ENCODE measurements around the gene WDR54. TPM values are rescaled to one million over a fixed set of nuclear protein-coding genes. Genes with fewer than 3 reads are reported as not detected.

The WDR54 gene, protein sequence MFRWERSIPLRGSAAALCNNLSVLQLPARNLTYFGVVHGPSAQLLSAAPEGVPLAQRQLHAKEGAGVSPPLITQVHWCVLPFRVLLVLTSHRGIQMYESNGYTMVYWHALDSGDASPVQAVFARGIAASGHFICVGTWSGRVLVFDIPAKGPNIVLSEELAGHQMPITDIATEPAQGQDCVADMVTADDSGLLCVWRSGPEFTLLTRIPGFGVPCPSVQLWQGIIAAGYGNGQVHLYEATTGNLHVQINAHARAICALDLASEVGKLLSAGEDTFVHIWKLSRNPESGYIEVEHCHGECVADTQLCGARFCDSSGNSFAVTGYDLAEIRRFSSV
- 4.5 TPM for total RNA-seq (2013)
- 10 to 100 TPM in 1 of 3 donors, 1 to 10 TPM in 2; 7.1 to 11.7 (median 7.9) TPM for polyA plus RNA-seq
- 4.8 and 5.8 TPM in 2 replicates for polyA minus RNA-seq
- 0.34 to 5.7 (median 1.3) reads per million in 11 experiments for total RNA-seq

DNA sequence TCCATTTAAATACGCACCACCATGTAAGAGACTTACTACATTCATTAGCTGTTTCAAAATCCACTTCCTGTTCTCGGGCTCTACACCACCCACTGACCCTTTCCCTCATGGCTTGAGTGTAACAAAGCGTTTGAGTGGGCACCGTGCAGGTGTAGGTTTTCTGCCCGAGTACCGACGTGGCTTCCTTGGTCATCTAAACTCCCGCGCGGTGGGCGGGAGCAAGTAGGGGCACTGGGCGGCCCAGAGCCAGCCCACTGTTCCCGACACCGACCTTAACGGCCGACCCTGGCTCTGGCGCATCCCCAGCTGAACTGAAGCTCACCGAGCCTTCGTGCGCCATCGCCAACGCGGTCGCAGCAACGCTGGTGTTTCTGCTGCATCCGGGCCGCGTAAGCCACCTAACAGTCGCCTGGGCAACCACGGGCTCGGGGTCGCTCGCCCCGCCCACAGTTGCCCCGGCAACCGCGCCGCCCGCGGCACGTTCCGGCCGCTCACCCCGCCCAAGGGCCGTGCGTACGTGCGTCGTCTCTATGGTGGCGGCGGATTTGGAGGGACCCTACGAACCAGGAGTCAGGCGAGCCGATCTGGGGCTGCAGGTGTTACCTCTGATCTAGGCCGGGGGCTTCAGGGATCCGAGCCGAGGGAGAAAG lies at the start of gene WDR54, which contains the start of gene C2orf81:
WDR54 (plus strand) TSS at position 510 of the 650 bp plus-strand sequence. CDS start 424 bp downstream, outside the sequence.
C2orf81 (minus strand) TSS at position 399 of the 650 bp plus-strand sequence; CDS start at position 340, 59 bp downstream.
- peaks cover 5 to 7% (median 6%) of the 10 kb centered on the region in 3 donors for H3K27me3 Mint-ChIP-seq (ENCODE audit: low read depth in 3 of 3)
- H3K36me3 ChIP-seq (replicated peaks in 1 of 2; ENCODE audit: control insufficient read depth in 1 of 2, insufficient read depth in 2 of 2, low read length in 2 of 2), result no peaks in the 10 kb centered on the region
- peaks cover 30 to 36% of the 10 kb centered on the region in 2 donors for H3K4me1 ChIP-seq (ENCODE audit: control insufficient read depth in 1 of 2, insufficient read depth in 2 of 2, low read length in 2 of 2)
- H3K4me3 Mint-ChIP-seq, result peak within 1 kb of the TSS; percentile 98 to 99
- H3K79me2 ChIP-seq (ENCODE audit: insufficient read depth, low read length), result no peaks in the 10 kb centered on the region
- intact Hi-C loops (cut with micrococcal nuclease), result no loop called here
- H3K9me3 Mint-ChIP-seq, result no peaks in the 10 kb centered on the region
- peak within 1 kb of the TSS; percentile 54 to 90 (median 84) for H3K4me3 ChIP-seq (replicated peaks in 1 of 3; ENCODE audit: low read depth in 2 of 3, low read length in 3 of 3)
- peak within 1 kb of the TSS; percentile 57 for H3K9ac ChIP-seq (ENCODE audit: insufficient read depth, low read length, poor library complexity, severe bottlenecking)
- H3K9me3 ChIP-seq (replicated peaks in 1 of 2; ENCODE audit: control insufficient read depth in 1 of 2, insufficient read depth in 1 of 2, low read length in 2 of 2), result no peaks in the 10 kb centered on the region
- H3K27me3 ChIP-seq (ENCODE audit: control insufficient read depth in 2 of 2, insufficient read depth in 2 of 2, low read length in 2 of 2), result no peaks in the 10 kb centered on the region
- TF ChIP-seq, protein P1, sequence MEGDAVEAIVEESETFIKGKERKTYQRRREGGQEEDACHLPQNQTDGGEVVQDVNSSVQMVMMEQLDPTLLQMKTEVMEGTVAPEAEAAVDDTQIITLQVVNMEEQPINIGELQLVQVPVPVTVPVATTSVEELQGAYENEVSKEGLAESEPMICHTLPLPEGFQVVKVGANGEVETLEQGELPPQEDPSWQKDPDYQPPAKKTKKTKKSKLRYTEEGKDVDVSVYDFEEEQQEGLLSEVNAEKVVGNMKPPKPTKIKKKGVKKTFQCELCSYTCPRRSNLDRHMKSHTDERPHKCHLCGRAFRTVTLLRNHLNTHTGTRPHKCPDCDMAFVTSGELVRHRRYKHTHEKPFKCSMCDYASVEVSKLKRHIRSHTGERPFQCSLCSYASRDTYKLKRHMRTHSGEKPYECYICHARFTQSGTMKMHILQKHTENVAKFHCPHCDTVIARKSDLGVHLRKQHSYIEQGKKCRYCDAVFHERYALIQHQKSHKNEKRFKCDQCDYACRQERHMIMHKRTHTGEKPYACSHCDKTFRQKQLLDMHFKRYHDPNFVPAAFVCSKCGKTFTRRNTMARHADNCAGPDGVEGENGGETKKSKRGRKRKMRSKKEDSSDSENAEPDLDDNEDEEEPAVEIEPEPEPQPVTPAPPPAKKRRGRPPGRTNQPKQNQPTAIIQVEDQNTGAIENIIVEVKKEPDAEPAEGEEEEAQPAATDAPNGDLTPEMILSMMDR (IDR thresholded peaks at IDR 0.05), result no peak
- peak within 1 kb of the TSS; percentile 42 to 91 (median 85) for H3K27ac Mint-ChIP-seq
- H4K20me1 ChIP-seq (ENCODE audit: insufficient read depth, low read length), result no peaks in the 10 kb centered on the region
- H3K27ac ChIP-seq (ENCODE audit: low read depth in 1 of 2, low read length in 2 of 2), result peak within 1 kb of the TSS; percentile 61 to 70
- DNase-seq, result peak; percentile 73 to 79 (median 76)
- under 1% methylated on average over 56 of the region's 57 CpGs for WGBS (ENCODE audit: insufficient coverage)
- peak within 1 kb of the TSS; percentile 84 for H3K4me2 ChIP-seq (replicated peaks; ENCODE audit: extremely low read depth, low read length, poor library complexity, severe bottlenecking)
- H3K4me1 Mint-ChIP-seq, result peaks cover 36% of the 10 kb centered on the region
- peak within 1 kb of the TSS; percentile 97 for H2AFZ ChIP-seq (ENCODE audit: insufficient read depth, low read depth, low read length, poor library complexity, severe bottlenecking)
- peaks cover 0 to 3% of the 10 kb centered on the region in 2 donors for H3K36me3 Mint-ChIP-seq

DNA sequence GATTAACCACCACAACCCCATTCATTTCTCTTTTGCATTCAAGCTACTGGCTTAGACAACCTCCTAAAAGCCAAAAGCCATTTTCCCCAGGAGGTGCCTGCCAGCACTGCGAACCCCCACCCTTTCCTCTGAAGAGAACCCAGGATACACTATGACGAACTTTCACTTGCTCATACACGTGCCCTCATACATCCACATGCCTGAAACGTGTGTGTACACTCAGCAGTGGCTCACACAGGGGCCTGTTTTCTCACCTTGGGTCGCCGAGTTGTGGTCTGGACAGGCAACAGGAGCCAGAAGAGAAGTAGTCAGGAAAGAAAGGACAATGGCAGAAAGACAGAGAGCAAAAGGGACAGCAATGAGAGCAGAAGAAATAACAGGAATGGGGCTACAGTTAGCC lies 48.9 kb upstream of the WDR54 start:
- Mint-ChIP-seq H3K4me3 (no peak overlapping the region), H3K9me3 (no peaks in the 10 kb centered on the region), H3K27me3 (ENCODE audit: low read depth in 3 of 3) (no peaks in the 10 kb centered on the region), H3K4me1 (no peaks in the 10 kb centered on the region), H3K27ac (no peak overlapping the region), H3K36me3 (peaks cover 78 to 81% of the 10 kb centered on the region in 2 donors)
- no peak overlapping the region for H2AFZ ChIP-seq (ENCODE audit: insufficient read depth, low read depth, low read length, poor library complexity, severe bottlenecking)
- no peak overlapping the region for H3K4me3 ChIP-seq (replicated peaks in 1 of 3; ENCODE audit: low read depth in 2 of 3, low read length in 3 of 3)
- intact Hi-C loops (cut with micrococcal nuclease), result no loop called here
- H3K27ac ChIP-seq (ENCODE audit: low read depth in 1 of 2, low read length in 2 of 2), result no peak overlapping the region
- DNase-seq, result no peak
- H3K27me3 ChIP-seq (ENCODE audit: control insufficient read depth in 2 of 2, insufficient read depth in 2 of 2, low read length in 2 of 2), result no peaks in the 10 kb centered on the region
- WGBS (ENCODE audit: insufficient coverage), result 98% methylated on average over 4 of the region's 6 CpGs
- H3K79me2 ChIP-seq (ENCODE audit: insufficient read depth, low read length), result no peaks in the 10 kb centered on the region
- TF ChIP-seq, protein P1 (IDR thresholded peaks at IDR 0.05), result no peak
- no peak overlapping the region for H3K4me2 ChIP-seq (replicated peaks; ENCODE audit: extremely low read depth, low read length, poor library complexity, severe bottlenecking)
- peaks cover 6% of the 10 kb centered on the region for H4K20me1 ChIP-seq (ENCODE audit: insufficient read depth, low read length)
- peaks cover 62 to 94% of the 10 kb centered on the region in 2 donors for H3K36me3 ChIP-seq (replicated peaks in 1 of 2; ENCODE audit: control insufficient read depth in 1 of 2, insufficient read depth in 2 of 2, low read length in 2 of 2)
- H3K4me1 ChIP-seq (ENCODE audit: control insufficient read depth in 1 of 2, insufficient read depth in 2 of 2, low read length in 2 of 2), result no peaks in the 10 kb centered on the region
- no peak overlapping the region for H3K9ac ChIP-seq (ENCODE audit: insufficient read depth, low read length, poor library complexity, severe bottlenecking)
- H3K9me3 ChIP-seq (replicated peaks in 1 of 2; ENCODE audit: control insufficient read depth in 1 of 2, insufficient read depth in 1 of 2, low read length in 2 of 2), result no peaks in the 10 kb centered on the region

Measured in CD14-positive monocyte (primary cell).